ENCODE measurements around the gene UMODL1.

Gene UMODL1

GRCh38 chr21:42118901-42119300 lies 47.8 kb downstream of the UMODL1 start:
- no peak for DNase-seq

GRCh38 chr21:42120101-42120902 lies 49.2 kb downstream of the UMODL1 start:
- DNase-seq: no peak

DNA sequence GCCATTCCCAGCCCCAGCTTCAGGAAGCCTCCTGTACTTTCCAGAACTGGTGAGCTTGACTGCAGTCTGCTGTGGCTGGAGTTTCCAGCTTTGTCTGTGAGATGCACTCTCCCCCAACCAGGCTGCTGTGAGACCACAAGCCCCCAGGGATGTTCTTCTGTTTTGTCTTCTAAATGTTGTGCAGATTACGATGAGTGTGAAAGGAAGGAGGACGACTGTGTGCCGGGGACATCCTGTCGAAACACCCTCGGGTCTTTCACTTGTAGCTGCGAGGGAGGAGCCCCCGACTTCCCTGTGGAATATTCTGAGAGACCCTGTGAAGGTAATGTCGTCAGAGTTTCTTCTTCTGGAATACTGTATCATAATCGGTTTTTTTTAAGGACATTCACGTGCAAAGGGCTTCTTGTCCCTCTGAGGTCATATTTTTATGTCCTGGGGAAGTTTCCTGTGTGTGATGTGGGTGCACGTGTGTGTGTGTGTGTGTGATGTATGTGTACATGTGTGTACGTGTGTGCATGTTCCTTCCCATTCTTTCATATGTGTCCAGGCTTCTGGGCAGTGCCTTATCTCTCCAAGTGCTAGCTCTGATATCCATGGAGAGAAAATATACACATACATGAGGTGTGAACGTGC lies 49.9 kb downstream of the UMODL1 start:
- DNase-seq: no peak

- no peak for DNase-seq
Observed at GRCh38 chr21:42121794-42122193, 50.7 kb downstream of the UMODL1 start.

DNA sequence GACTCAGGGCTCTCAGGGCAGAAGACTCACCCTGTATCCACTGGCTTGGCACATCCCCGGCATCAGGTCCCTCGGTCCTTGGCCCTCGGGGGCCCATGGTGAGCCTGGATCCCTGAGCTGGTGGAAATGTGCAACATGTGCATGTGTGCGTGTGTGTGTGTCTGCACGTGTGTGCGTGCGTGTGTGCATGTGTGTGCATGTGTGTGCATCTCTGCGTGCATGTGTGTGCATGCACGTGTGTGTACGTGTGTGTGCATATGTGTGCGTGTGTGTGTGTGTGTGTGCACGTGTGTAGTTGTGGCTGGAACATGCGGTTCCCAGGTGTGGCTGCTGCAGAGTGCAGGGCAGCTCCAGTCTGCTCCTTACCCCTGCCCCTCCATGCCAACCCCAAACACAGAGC lies 51.3 kb downstream of the UMODL1 start:
- no peak for DNase-seq

GRCh38 chr21:42122808-42123207 lies 51.7 kb downstream of the UMODL1 start:
- no peak for DNase-seq

GRCh38 chr21:42123219-42123908 lies 52.2 kb downstream of the UMODL1 start:
- no peak for DNase-seq

GRCh38 chr21:42124081-42124480 lies 53.0 kb downstream of the UMODL1 start:
- no peak for DNase-seq

- no peak for DNase-seq
Observed at GRCh38 chr21:42124826-42125570, 53.9 kb downstream of the UMODL1 start.

DNA sequence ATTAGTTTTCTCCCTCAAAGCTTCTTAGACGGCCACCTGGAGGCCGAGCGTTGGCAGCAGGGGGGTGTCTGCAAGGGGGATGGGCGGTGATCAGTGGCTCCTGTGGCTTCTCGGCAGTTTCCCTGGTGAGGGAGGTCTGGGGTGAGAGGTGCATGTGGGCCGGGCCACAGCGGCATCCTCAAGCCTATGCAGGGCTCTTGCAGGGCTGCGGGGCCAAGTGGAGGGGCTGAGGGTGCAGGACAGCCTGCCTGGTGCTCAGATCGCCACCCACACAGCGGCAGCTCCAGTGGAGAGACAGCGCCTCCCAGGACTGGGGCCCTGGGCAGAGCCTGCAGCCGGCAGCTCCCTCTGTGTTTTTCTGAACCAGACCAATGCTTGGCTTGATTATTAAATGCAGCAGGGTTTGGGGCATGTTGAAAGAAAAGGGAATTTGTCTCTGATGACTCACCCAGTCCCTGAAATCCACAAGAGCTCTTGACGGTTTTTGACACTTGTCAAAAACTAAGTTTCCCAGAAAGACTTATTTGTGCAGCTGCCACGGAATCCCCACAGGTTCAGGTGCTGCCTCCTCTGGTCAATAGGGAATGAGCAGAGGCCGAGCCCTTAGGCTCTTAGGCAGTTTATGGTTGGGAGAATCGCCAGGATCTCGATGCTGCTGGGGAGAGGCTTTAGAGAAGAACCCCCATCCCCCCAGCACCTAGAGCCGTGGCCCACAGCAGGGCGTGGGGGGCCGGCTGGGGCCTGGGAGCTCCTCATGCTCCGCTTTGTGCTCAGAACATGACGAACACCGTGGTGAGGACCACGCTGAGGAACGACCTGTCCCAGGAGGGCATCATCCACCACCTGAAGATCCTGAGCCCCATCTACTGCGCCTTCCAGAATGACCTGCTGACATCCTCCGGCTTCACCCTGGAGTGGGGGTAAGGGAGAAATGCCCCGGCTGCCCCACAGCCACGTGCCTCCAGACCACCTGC lies 54.7 kb downstream of the UMODL1 start:
- no peak for DNase-seq

DNA sequence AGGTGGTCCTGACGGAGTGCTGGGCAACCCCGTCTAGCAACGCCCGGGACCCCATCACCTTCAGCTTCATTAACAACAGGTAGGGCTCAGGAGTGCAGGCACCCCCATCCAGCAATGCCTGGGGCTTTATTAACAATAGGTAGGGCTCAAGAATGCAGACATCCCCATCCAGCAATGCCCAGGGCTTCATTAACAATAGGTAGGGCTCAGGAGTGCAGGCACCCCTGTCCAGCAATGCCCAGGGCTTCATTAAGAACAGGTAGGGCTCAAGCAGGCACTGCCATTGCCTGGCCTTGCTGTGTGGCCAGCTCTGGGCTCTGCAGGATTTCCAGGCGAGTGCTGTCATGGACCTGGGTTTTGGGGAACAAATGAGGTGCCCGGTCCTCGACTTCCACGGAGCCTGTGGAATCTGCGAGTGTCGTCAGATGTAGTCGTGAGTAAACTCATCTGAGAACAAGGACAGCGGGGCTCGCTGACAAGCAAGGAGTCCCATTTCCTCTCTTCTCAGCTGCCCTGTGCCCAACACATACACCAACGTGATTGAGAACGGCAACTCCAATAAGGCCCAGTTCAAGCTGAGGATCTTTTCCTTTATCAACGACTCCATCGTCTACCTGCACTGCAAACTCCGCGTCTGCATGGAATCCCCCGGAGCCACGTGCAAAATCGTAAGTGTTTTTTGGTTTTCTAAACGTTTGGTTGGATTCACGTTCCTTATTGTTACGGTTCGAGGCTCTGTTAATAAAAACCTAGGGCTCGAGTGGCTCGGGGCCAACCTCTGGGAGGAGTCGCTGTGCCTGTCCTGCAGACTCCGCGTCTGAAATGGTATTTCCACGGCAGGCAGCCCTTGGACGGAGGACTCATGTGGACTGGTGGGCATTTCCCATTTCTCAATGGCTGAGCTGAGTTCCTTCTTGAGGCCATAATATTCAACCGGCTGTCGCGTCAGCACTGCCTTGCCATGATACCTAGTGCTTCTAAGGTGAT lies 56.3 kb downstream of the UMODL1 start:
- DNase-seq: no peak

DNA sequence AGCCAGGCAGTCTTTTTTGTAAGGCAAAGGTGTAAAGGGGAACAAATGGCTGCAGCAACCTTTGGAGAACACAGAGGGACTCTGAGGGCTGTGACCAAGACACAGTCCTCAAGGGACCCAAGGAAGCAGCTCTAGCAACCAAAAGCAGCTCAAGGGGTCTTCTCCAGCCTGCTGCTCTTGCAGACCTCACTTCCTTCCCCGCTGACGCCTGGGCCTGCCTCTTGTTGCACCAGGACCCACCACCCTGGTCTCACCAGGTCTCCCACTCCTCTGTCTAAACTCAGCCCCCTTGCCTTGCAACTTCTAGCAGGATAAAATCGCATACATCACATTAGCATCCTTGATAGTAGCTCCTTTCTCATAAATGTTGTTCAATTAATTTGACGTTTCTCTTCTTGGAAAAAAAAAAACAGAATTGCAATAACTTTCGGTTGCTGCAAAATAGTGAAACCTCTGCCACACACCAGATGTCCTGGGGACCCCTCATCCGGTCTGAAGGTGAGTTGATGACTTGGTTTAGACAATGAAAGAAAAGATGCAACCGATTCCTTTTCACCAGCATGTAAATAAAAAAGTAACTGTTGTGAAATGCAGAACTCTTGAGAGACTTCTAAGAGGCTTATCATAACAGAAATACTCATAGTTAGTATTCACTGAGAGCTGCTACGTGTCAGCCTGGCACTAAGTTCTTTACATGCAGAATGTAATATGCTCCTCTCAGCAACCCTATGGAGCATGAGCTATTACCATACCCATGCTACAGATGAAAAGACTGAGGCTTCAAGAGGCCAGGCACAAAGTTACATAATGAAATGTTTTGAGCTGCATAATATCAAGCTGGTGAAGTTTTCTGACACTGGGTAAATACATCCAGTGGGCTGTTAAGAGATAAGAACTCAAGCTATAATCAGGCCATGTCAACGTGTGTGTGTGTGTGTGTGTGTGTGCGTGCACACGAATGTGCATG lies 58.5 kb downstream of the UMODL1 start:
- DNase-seq: no peak

DNA sequence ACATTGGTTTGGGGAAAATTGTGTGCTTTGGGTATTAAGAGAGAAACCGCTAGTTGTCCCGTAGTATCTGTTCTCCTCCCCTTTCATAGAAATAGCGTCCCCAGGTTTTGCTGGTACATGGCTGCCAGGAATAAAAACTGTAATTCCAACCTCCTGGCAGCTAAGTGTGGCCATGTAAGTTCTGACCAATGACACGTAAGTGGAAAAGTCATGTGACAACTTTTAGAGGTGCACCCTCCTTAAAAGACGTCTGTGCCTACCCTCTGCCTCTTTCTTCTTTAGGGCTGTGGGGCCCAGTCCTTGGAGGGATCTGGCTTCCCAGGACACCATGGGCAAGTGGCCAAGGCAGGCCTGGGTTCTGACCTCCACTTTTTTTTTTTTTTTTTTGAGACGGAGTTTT lies 59.3 kb downstream of the UMODL1 start:
- no peak for DNase-seq

DNA sequence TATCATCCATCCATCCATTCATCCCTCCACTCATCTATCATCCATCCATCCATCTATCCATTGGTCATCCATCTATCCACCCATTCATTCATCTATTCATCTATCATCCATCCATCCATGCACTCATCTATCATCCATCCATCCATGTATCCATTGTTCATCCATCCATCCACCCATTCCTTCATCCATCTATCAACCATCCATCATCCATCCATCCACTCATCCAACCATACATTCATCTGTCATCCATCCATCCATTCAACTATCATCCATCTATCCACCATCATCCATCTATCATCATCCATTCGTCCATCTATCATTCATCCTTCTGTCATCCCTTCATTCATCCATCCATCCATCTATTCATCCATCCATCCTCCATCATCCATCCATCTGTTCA lies 61.1 kb downstream of the UMODL1 start:
- no peak for DNase-seq

DNA sequence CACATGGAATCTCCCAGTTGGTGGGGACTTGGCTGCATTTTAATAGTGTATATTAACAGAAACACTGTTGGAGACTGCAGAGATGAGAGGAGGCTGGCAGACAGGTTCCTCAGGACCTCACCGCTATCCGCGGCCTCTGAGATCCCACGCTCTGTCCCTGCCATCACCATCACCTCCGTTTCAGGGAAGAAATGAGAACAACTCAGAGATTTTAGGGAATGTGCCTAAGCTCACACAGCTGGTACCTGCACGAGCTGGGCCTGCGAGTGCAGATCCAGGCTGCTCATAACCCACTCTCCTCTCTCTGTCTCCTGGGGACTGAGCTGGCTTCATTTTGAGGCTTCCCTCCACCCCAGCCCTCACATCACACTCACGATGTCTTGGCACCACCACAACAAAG lies 62.0 kb downstream of the UMODL1 start:
- DNase-seq: no peak

DNA sequence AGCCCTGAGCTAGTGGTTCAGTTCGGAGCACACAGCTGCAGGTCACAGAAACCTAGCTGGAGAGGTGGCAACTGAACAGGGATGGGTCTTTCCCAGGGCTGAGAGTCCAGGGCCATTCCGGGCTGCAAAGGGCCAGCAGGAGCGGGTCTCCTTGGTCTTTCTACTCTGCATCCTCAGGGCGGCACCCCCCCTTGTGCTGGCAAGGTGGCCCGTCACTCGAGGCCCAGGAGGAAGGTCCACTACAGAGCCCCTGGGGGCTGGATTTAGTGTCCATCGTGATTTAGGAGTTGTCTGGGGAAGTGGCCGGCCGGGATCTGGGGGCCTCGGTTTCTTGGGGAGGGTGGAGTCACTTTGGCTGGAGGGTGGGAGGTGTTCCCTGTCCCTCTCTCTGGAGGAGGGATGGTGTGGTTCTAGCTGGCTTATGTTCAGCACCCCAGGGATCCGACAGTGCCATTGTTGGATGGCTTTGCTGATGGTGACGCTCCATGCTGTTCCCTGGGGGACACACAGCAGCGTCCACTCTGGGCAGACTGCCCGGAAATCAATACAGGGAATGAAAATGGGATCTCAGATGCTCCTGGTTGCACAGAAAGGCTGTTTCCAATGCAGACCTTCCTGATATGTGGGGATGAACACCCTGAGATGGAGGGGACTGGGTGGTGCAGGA lies 64.4 kb downstream of the UMODL1 start:
- DNase-seq: no peak

- no peak for DNase-seq
Observed at GRCh38 chr21:42137191-42137904, 66.2 kb downstream of the UMODL1 start.

GRCh38 chr21:42140196-42140934 lies 69.2 kb downstream of the UMODL1 start:
- DNase-seq: no peak
